DMS53 treated with DMSO at 0.1 percent for 48 hours (cell line): ENCODE data around the gene TEX55.
"Not testable (repeated sequence)": the region's sequence is repeated elsewhere in the genome, so short reads cannot be mapped to it uniquely, and the experiment has no call there.

Experiments used
- DNase-seq: peaks from one replicate; lab custom pipeline; 2025; ENCODE audit not compliant: unreplicated experiment; lab: John Stamatoyannopoulos, UW

The TEX55 gene

DNA sequence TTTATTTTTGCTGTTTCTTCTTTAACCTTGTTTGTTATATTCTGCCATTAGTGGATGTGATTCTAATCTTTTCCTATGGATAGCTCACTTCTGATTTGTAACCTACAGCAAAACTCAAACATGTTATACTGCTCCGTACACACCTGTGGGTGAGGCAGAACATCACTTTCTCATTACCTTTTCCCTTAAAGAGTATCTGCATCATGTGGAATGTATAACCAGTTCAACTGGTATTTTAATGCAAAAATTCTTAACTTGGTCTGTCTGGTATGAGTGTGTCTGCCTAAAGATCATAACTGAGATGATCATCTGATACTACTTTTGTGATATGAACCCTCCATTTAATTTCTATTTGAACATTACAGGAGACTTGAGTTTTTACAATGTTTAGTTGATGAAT lies 14.4 kb downstream of the TEX55 start:
- no peak for DNase-seq

- no peak for DNase-seq
Measured at GRCh38 chr3:119160815-119161214, 14.8 kb downstream of the TEX55 start.

GRCh38 chr3:119161240-119161639 lies 15.3 kb downstream of the TEX55 start:
- no peak for DNase-seq

DNA sequence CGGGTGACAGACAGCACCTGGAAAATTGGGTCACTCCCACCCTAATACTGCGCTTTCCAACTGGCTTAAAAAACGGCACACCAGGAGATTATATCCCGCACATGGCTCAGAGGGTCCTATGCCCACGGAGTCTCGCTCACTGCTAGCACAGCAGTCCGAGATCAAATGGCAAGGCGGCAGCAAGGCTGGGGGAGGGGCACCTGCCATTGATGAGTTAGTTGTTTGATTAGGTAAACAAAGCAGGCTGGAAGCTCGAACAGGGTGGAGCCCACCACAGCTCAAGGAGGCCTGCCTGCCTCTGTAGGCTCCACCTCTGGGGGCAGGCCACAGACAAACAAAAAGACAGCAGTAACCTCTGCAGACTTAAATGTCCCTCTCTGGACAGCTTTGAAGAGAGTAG lies 18.8 kb downstream of the TEX55 start:
- not testable (repeated sequence) for DNase-seq

DNA sequence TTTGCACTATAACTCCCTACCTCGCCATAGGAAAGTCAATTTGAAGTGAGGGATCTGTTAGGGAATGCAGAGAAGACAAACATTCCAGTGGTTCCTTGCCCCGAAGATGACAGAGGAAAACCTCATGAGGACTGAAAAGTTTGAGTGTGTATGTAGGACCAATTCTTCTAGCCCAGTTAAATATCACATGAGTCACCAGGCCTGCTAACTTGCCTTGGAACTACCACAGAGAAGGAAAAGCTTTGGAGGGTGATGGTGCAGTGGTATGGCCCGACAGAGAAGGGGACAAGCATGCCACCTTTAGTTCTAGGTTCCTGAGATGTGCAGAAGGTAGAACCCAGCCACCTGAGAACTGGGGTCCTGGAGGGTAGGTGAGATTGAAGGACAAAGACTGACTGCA lies 24.9 kb downstream of the TEX55 start:
- no peak for DNase-seq

- DNase-seq, result no peak
Measured at GRCh38 chr3:119173325-119173724, 27.4 kb downstream of the TEX55 start, which contains the start of gene UPK1B. UPK1B (plus strand) TSS chr3:119173598; CDS start chr3:119186742, 13,144 bp downstream.

DNA sequence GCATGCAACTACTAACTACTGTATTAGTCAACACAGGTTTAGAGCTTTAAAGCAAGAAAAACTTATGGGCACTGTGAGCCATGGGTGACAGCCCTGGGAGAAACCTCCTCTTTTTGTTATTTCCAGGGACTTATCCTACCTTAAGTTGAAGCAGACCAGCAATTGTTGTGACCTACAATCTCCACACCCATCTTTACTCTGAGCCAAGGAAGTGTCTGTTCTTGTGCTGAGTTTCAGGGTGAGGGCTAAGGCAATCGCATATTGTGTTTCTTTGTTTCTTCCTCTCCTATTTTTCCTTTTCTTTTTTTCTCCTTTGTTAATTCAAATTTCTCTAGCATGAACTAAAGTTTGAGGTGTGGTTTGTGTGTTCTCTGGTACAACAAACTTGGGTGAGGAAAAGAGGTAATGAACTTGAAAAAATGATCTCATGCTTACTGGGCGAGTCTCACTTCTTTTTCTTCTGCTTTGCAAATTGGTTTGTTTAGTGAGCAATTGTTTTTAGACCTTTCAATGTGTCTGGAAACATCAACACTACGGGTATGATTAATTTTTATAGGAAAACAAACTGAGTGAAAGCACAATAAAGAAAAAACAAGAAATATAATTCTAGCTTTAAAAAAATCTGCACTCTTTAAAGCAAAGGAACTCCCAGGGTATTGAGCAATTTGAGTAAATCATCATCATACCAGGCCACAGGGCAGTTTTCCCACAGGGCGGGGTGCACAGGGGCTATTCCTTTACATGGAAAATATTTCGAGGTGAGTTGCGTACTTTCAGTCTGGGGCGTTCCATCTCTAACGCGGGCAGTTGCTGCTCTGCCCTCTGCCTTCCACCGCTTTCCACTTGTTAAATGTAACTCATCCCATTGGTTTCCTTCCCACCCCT lies 30.1 kb downstream of the TEX55 start:
- DNase-seq, result no peak

GRCh38 chr3:119176778-119177177 lies 30.8 kb downstream of the TEX55 start:
- no peak for DNase-seq

DNA sequence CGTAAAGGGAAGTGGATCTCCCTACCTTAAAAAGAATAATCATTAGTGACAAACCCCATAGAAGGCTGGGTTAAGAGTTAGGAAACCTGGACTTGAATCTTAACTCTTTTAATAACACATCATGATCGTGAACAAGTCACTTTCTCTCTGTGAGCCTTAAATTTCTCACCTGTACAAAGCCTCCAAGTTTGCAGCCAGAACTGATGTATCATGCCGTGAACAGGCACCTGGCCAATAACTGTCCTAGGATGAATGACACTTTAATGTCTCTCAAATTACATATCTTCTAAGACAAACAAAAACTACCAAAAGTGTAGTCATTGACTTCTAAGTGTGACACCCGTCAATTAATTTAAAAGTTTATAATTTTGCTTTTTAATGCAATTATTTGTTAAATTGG lies 31.4 kb downstream of the TEX55 start:
- DNase-seq, result no peak

DNA sequence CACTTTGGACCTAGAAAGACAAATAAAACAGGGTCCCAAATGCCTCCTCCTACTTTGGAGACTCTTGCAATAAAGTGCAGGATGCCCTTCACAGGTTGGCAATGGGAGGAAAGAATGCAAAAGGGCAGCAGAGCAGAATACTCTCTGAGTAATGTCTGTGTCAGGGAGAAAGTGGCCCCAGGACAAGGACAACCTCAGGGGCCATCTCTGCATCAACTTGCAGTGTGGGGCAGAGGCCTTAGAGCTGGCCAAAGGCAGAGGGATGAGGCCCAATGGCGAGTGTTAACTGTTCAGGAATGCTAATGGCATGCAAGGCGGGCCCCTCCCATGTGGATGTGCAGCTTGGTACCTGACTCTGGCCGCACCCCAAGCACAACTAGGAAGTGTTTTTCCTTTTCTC lies 35.8 kb downstream of the TEX55 start:
- no peak for DNase-seq

DNA sequence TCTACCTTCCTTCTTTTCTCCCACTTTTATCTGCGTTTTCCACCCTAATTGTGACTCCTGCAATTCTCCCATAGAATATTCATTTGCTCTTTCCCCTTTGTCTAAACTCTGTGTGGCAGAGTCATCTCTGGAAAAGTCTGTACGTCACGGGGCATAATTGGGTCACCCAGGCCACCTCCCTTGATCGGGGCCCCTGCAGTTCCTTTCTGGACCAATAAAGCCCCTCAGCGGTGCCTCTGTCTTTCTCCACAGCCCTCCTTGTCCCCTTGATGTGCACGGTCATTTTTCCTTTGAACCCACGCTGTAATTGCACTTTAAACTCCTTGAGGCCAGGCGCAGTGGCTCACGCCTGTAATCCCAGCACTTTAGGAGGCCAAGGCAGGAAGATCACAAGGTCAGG lies 38.1 kb downstream of the TEX55 start:
- DNase-seq, result no peak

DNA sequence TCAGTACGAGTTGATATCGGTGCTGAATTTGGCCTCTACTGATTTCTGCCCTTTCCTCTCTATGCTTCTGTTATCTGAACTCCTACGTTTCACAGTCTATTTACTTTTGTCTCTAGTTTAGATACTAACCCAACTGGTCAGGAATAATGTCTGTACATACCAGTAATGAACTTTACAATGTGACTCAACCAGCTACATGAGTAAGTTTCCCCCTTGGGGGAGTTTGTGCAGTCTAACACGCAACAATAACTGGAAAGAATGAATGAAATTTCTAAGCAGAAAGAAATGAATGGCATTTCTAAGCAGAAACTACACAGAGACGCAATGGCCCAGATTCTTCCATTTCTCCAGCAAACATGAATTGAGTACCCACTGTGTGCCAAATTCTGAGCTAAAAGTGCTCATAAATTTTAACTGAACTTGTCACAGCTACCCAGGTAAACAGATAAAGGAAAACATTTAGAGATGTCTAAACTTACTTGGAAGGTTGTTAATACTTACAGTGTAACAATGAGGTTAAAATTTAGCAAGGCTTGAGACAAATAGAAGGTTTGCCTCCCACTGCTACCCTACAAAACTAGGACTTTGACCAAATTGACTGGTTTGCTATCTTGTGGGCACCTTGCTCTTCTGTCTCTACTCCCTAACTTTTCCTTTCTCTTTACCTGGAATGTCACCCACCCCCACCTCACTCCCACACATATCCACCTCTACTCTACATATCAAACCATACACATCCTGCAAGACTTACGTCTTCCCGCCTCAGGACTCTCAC lies 39.0 kb downstream of the TEX55 start:
- DNase-seq, result no peak

DNA sequence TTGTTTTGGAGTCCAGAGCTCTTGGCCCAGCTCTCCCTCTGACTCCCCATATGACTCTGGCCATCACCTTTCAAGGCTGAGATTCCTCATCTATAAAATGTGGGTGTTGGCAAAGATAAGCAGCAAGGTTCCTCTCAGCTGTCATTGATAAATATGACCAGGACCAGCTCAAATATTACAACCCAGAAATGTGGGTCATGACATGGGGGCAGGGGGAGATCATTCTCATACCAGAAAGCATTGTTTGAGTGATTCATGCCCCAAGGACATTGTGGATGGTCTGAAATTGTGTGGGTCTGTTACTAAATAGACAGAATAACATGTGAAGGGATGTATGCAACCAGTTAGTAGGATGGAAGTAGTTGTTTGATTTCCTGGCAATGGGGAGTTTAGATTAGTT lies 41.3 kb downstream of the TEX55 start:
- DNase-seq, result no peak

- no peak for DNase-seq
Measured at GRCh38 chr3:119191800-119192199, 45.8 kb downstream of the TEX55 start.

GRCh38 chr3:119194237-119195150 lies 48.5 kb downstream of the TEX55 start:
- DNase-seq, result no peak

DNA sequence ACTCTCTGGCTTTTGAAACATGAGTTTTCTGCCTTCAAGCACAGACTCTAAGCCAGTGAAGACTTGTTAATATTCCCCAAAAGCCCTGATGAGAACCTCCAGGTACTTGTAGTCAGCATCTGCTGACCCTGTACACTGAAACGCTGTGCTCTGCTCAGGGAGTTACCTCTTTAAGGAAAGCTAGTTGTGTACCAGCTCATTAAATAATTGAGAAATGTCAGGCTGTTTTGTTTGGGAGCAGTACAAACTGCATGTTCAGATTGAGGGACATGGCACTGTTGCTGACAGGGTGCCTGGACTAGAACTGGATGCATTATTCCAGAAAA lies 49.1 kb downstream of the TEX55 start:
- DNase-seq, result no peak

GRCh38 chr3:119195911-119196310 lies 49.9 kb downstream of the TEX55 start:
- DNase-seq, result no peak
